Pancreas (tissue), 10 donors: ENCODE data around the gene PRIM1. TPM values are rescaled to one million over a fixed set of nuclear protein-coding genes. Genes with fewer than 3 reads are reported as not detected.

ENCODE experiments used
- ATAC-seq, 4 donors: fragments of 200-7000 bp; cut with Tn5 transposase; one replicate each; pipeline versions ENCODE4 v1.8.0 to v1.9.1; 2020; ENCODE audit warnings: mild to moderate bottlenecking in 4 of 4, moderate library complexity in 4 of 4
- DNase-seq, 6 donors: peaks; one replicate each; pipeline ENCODE4 v3.0.0-alpha.2; 2020
- FAIRE-seq: peaks from 2 replicates; lab custom pipeline; 2012; peaks lifted over from hg19 to GRCh38; lab: Jason Lieb, UNC
- H3K27ac ChIP-seq, 4 donors: fragments of 200-600 bp; sonication (generic); 1 replicate in 3 of 4; 2 replicates in 1 of 4; pipeline versions ENCODE4 v1.5.0 to v1.8.0; 2020
- H3K27me3 ChIP-seq, 4 donors: fragments of 200-600 bp; one replicate each; pipeline ENCODE4 v1.8.0; 2021
- H3K36me3 ChIP-seq, 3 donors: fragments of 200-600 bp; sonication (generic) in 1 of 3; one replicate each; pipeline versions ENCODE4 v1.5.0 to v1.8.0; 2020 to 2021
- H3K4me1 ChIP-seq, 3 donors: fragments of 200-600 bp; one replicate each; pipeline ENCODE4 v1.8.0; 2021
- H3K4me3 ChIP-seq, 4 donors: fragments of 200-600 bp; sonication (generic) in 2 of 4; one replicate each; pipeline versions ENCODE4 v1.5.0 to v1.8.0; 2020 to 2021
- H3K9me3 ChIP-seq, 4 donors: fragments of 200-600 bp; one replicate each; pipeline ENCODE4 v1.8.0; 2021
- CTCF ChIP-seq, 4 donors: fragments of 200-600 bp; sonication (generic) in 3 of 4; IDR thresholded peaks; one replicate each; pipeline versions ENCODE4 v1.5.0 to v1.8.0; 2021; ENCODE audit warnings: antibody characterized with exemption in 4 of 4
- WGBS, 2 donors: extraction: QIAGEN DNeasy Blood & Tissue Kit; methylation state at CpG; one replicate each; pipeline ENCODE4 v1.1.7; 2013; 5-methylcytosine and 5-hydroxymethylcytosine counted together
- intact Hi-C, 3 donors: fragments of 100-400 bp; cut with DNase I; formaldehyde crosslinking; loops; one replicate each; pipeline versions ENCODE4 v1.11.1 to v1.14.2; 2022
- polyA plus RNA-seq, 2 donors: library from polyadenylated mRNA; stranded (reverse); fragments of 200-250 nt; gene quantifications; one replicate each; pipeline ENCODE4 v1.2.3, GENCODE V29; 2013
- total RNA-seq, 6 donors: library from RNA; stranded (reverse); fragmentation: NEBNext Ultra II Directional in 4 of 6; extraction: Animal tissue kit (Norgen Biotek cat#: 25700) in 4 of 6; gene quantifications; one replicate each; pipeline versions ENCODE4 v1.2.1 to v1.2.4, GENCODE V29; 2021 to 2023
- donor health status: healthy with polysubstance abuse.
- donor health status: DM: no; HTN: no; CAD: no; lungs with moderate emphysema.
- donor health status: DM: no; HTN: no; CAD: no.
- donor health status: control.
- donor health status: control.
- donor health status: Bipolar disorder and iron deficiency.
- donor health status: DM: yes; HTN: yes; CAD: no.
- donor health status: DM: no; HTN: no; CAD: no.
- donor health status: DM: no; HTN: no; CAD: no.
- donor health status: DM: yes; HTN: yes; CAD: no.

The PRIM1 gene
- total and polyA plus RNA-seq, 8 donors = 2.4 to 6.5 (median 4.2) TPM

- DNase-seq = peak; percentile 96 to 99 (median 98)
- FAIRE-seq = no peak
- intact Hi-C loops = no loop called here
- Histone ChIP-seq H3K27ac (peak within 1 kb of the TSS; percentile 95 to 100 (median 100)), H3K9me3 (no peaks in the 10 kb centered on the region), H3K36me3 (no peaks in the 10 kb centered on the region), H3K27me3 (no peaks in the 10 kb centered on the region), H3K4me1 (peaks cover 0 to 4% (median 0%) of the 10 kb centered on the region in 3 donors), H3K4me3 (peak within 1 kb of the TSS; percentile 59 to 94 (median 78))
- ATAC-seq = peak; percentile 81 to 90 (median 86)
- WGBS, 2 donors = 0 to 1% methylated on average over 47 to 64 of the region's 64 CpGs
- no peak for TF ChIP-seq CTCF (IDR thresholded peaks at IDR 0.05)
Observed at GRCh38 chr12:56688129-56688845, 63.8 kb downstream of the PRIM1 start, which contains the start of gene PTGES3. Gene PTGES3 (minus strand): TSS chr12:56688284. CDS start chr12:56687999, 285 bp downstream.

- Histone ChIP-seq H3K4me1 (peaks cover 0 to 8% (median 0%) of the 10 kb centered on the region in 3 donors), H3K27me3 (no peaks in the 10 kb centered on the region), H3K27ac (peak overlapping the region; percentile 95 to 100 (median 100)), H3K4me3 (peak overlapping the region; percentile 59 to 94 (median 78)), H3K36me3 (no peaks in the 10 kb centered on the region), H3K9me3 (no peaks in the 10 kb centered on the region)
- DNase-seq (peak; percentile 56 to 89 (median 72)), ATAC-seq (peak; percentile 21 to 47 (median 35)), FAIRE-seq (no peak)
- no peak for TF ChIP-seq CTCF (IDR thresholded peaks at IDR 0.05)
- WGBS, 2 donors = 0% methylated on average over 59 to 62 of the region's 62 CpGs
- intact Hi-C loops = no loop called here
Observed at GRCh38 chr12:56687223-56688128, 64.6 kb downstream of the PRIM1 start.

- peak in 1 of 6 donors; percentile 40 for DNase-seq
- peak overlapping the region; percentile 20 to 100 (median 68) for H3K27ac ChIP-seq
- intact Hi-C loops = no loop called here
- no peaks in the 10 kb centered on the region for H3K9me3 ChIP-seq
- no peak for TF ChIP-seq CTCF (IDR thresholded peaks at IDR 0.05)
- peaks cover 0 to 8% (median 0%) of the 10 kb centered on the region in 3 donors for H3K4me1 ChIP-seq
- H3K27me3 ChIP-seq = no peaks in the 10 kb centered on the region
- no peak for ATAC-seq
- FAIRE-seq = no peak
- H3K4me3 ChIP-seq = peak overlapping the region in 2 of 4 donors; percentile 59 to 94
- H3K36me3 ChIP-seq = peaks cover 0 to 3% (median 0%) of the 10 kb centered on the region in 3 donors
- 7 to 11% methylated on average over 8 of the region's 8 CpGs for WGBS, 2 donors
Observed at GRCh38 chr12:56684745-56685359, 67.3 kb downstream of the PRIM1 start.

- WGBS, 2 donors = 88 to 93% methylated on average over 6 of the region's 6 CpGs
- peaks cover 0 to 8% (median 0%) of the 10 kb centered on the region in 3 donors for H3K4me1 ChIP-seq
- no peak for FAIRE-seq
- intact Hi-C loops = no loop called here
- TF ChIP-seq CTCF (IDR thresholded peaks at IDR 0.05) = no peak
- H3K27me3 ChIP-seq = no peaks in the 10 kb centered on the region
- H3K4me3 ChIP-seq = no peak overlapping the region
- DNase-seq = peak in 1 of 6 donors; percentile 10
- ATAC-seq = no peak
- H3K36me3 ChIP-seq = peaks cover 0 to 3% (median 0%) of the 10 kb centered on the region in 3 donors
- no peak overlapping the region for H3K27ac ChIP-seq
- H3K9me3 ChIP-seq = no peaks in the 10 kb centered on the region
Observed at GRCh38 chr12:56682323-56682722, 69.8 kb downstream of the PRIM1 start.

Other genes starting within 250 kb of the PRIM1 start
- gene RBMS2, start 230.5 kb downstream of the PRIM1 start, total RNA-seq = 10 to 100 TPM in 4 of 6 donors, 1 to 10 TPM in 2; 8.5 to 30.8 (median 12.1) TPM
- gene RBMS2, start 230.5 kb downstream of the PRIM1 start, polyA plus RNA-seq = 1 to 10 TPM; 5.4 to 6.2 TPM
- 10 to 100 TPM; 29.7 to 59.9 (median 39.1) TPM for gene BAZ2A, start 122.0 kb downstream of the PRIM1 start, total RNA-seq
- gene BAZ2A, start 122.0 kb downstream of the PRIM1 start, polyA plus RNA-seq = 10 to 100 TPM; 26.7 to 58.0 TPM
- gene ATP5F1B, start 106.3 kb downstream of the PRIM1 start, total RNA-seq = 100 to 1,000 TPM; 152 to 237 (median 211) TPM
- gene ATP5F1B, start 106.3 kb downstream of the PRIM1 start, polyA plus RNA-seq = 100 to 1,000 TPM; 126 to 299 TPM
- gene PTGES3, start 64.0 kb downstream of the PRIM1 start, total RNA-seq = 10 to 100 TPM; 48.8 to 98.1 (median 69.3) TPM
- gene PTGES3, start 64.0 kb downstream of the PRIM1 start, polyA plus RNA-seq = 10 to 100 TPM; 33.4 to 86.4 TPM
- gene NACA, start 27.0 kb downstream of the PRIM1 start, total RNA-seq = 100 to 1,000 TPM; 305 to 633 (median 468) TPM
- 100 to 1,000 TPM; 846 to 892 TPM for gene NACA, start 27.0 kb downstream of the PRIM1 start, polyA plus RNA-seq
- gene HSD17B6, start 11.0 kb upstream of the PRIM1 start, total RNA-seq = under 1 TPM in 3 of 6 donors, not detected in 3; 0.12 to 0.66 (median 0.31) TPM
- 1 to 10 TPM in 1 of 2 donors, under 1 TPM in 1; 0.15 to 1.3 TPM for gene HSD17B6, start 11.0 kb upstream of the PRIM1 start, polyA plus RNA-seq
- gene SDR9C7, start 182.1 kb upstream of the PRIM1 start, total RNA-seq = not detected
- not detected for gene SDR9C7, start 182.1 kb upstream of the PRIM1 start, polyA plus RNA-seq
- under 1 TPM; 0.08 to 0.35 (median 0.25) TPM for gene RDH16, start 205.3 kb upstream of the PRIM1 start, total RNA-seq
- under 1 TPM; 0.77 to 0.84 TPM for gene RDH16, start 205.3 kb upstream of the PRIM1 start, polyA plus RNA-seq